H1 (cell line): ENCODE measurements around the gene GNS. TPM values are rescaled to one million over a fixed set of nuclear protein-coding genes. Genes with fewer than 3 reads are reported as not detected.

Experiments used
- CTCF ChIA-PET: fragments of 300-600 bp; sonication (Branson Sonifier 250); formaldehyde crosslinking; loops from one replicate; lab custom pipeline; 2021; ENCODE audit not compliant: partially characterized antibody; lab: Charles Lee
- POLR2A ChIA-PET: fragments of 300-600 bp; sonication (Branson Sonifier 250); formaldehyde crosslinking; loops from one replicate; lab custom pipeline; 2021; ENCODE audit warnings: inconsistent platforms; ENCODE audit not compliant: partially characterized antibody; lab: Charles Lee
- DNase-seq, 2 experiments: peaks; one replicate each; pipeline versions ENCODE4 v3.0.0 to v3.0.0-alpha.2; 2010 to 2022; ENCODE audit warnings: low spot score in 2 of 2, low read depth in 1 of 2, mixed read lengths in 1 of 2
- FAIRE-seq: peaks from 2 replicates; lab custom pipeline; 2011; peaks lifted over from hg19 to GRCh38; lab: Jason Lieb, UNC
- H2AFZ ChIP-seq: 2 replicates; pipeline ENCODE4 v1.8.1; 2012; ENCODE audit warnings: low read length, inconsistent platforms
- H2AK5ac ChIP-seq: 2 replicates; pipeline ENCODE4 v1.6.1; 2013; ENCODE audit warnings: low read depth, low read length
- H2BK120ac ChIP-seq: replicated peaks from 2 replicates; pipeline ENCODE3; 2013; ENCODE audit warnings: low read depth, low read length, inconsistent platforms
- H2BK12ac ChIP-seq: 2 replicates; pipeline ENCODE4 v1.6.1; 2013; ENCODE audit warnings: low read depth, low read length
- H2BK15ac ChIP-seq: 2 replicates; pipeline ENCODE4 v1.6.1; 2013; ENCODE audit warnings: low read length
- H2BK20ac ChIP-seq: 2 replicates; pipeline ENCODE4 v1.6.1; 2013; ENCODE audit warnings: low read length
- H2BK5ac ChIP-seq: 2 replicates; pipeline ENCODE4 v1.6.1; 2013; ENCODE audit warnings: low read depth, low read length
- H3K14ac ChIP-seq: 2 replicates; pipeline ENCODE4 v1.6.1; 2013; ENCODE audit warnings: inconsistent platforms; ENCODE audit not compliant: insufficient read length
- H3K18ac ChIP-seq: 2 replicates; pipeline ENCODE4 v1.6.1; 2013; ENCODE audit warnings: low read length; ENCODE audit errors: extremely low read depth
- H3K23ac ChIP-seq: 2 replicates; pipeline ENCODE4 v1.6.1; 2013; ENCODE audit warnings: inconsistent platforms; ENCODE audit not compliant: insufficient read length
- H3K23me2 ChIP-seq: 2 replicates; pipeline ENCODE4 v1.6.1; 2013; ENCODE audit warnings: low read depth, low read length
- H3K27ac ChIP-seq: 2 replicates; pipeline ENCODE4 v1.6.1; 2011; ENCODE audit warnings: low read depth, low read length, inconsistent platforms
- H3K27me3 ChIP-seq, 4 experiments: replicated peaks in 1 of 4; 1 replicate in 1 of 4; 2 replicates in 3 of 4; pipeline versions ENCODE4 v1.6.1 to v1.8.1; 2011 to 2013; ENCODE audit warnings: low read length in 3 of 4, mild to moderate bottlenecking in 3 of 4, inconsistent platforms in 2 of 4, mixed read lengths in 2 of 4, moderate library complexity in 1 of 4; ENCODE audit not compliant: control insufficient read depth in 3 of 4, insufficient read depth in 3 of 4; ENCODE audit errors: extremely low read depth in 1 of 4
- H3K36me3 ChIP-seq, 4 experiments: 2 replicates each; pipeline versions ENCODE4 v1.6.1 to v1.8.1; 2011 to 2013; ENCODE audit warnings: mild to moderate bottlenecking in 4 of 4, low read length in 3 of 4, moderate library complexity in 2 of 4, control low read depth in 1 of 4, inconsistent platforms in 1 of 4; ENCODE audit not compliant: insufficient read depth in 4 of 4, control insufficient read depth in 2 of 4
- H3K4ac ChIP-seq: replicated peaks from 2 replicates; pipeline ENCODE3; 2013; ENCODE audit warnings: low read length, low read depth, mixed read lengths, inconsistent platforms; ENCODE audit not compliant: insufficient read length
- H3K4me1 ChIP-seq, 4 experiments: replicated peaks in 1 of 4; 1 replicate in 1 of 4; 2 replicates in 3 of 4; pipeline versions ENCODE4 v1.6.1 to v1.8.1; 2011 to 2013; ENCODE audit warnings: low read length in 3 of 4, inconsistent platforms in 2 of 4, mixed read lengths in 1 of 4; ENCODE audit not compliant: insufficient read depth in 4 of 4, control insufficient read depth in 3 of 4
- H3K4me2 ChIP-seq, 2 experiments: 2 replicates each; pipeline versions ENCODE4 v1.6.1 to v1.8.1; 2011 to 2013; ENCODE audit warnings: low read depth in 2 of 2, low read length in 2 of 2, control low read depth in 1 of 2, inconsistent platforms in 1 of 2, mild to moderate bottlenecking in 1 of 2; ENCODE audit not compliant: insufficient read depth in 1 of 2
- H3K4me3 ChIP-seq, 4 experiments: fragments of 200-600, 300-600 bp in 1 of 4; sonication (generic), shearing (Covaris generic), sonication (Bioruptor Twin) in 1 of 4; 2 replicates each; pipeline versions ENCODE4 v1.5.1 to v1.8.1; 2011 to 2016; ENCODE audit warnings: low read length in 4 of 4, low read depth in 3 of 4, control low read depth in 2 of 4, inconsistent platforms in 2 of 4, mild to moderate bottlenecking in 2 of 4, mixed read lengths in 1 of 4, moderate library complexity in 1 of 4; ENCODE audit not compliant: insufficient read depth in 2 of 4; ENCODE audit errors: extremely low read depth in 1 of 4
- H3K56ac ChIP-seq: replicated peaks from 2 replicates; pipeline ENCODE3; 2013; ENCODE audit warnings: low read depth, mild to moderate bottlenecking, mixed read lengths, low read length, inconsistent platforms; ENCODE audit not compliant: insufficient read length
- H3K79me1 ChIP-seq: 2 replicates; pipeline ENCODE4 v1.6.1; 2013; ENCODE audit warnings: low read depth, low read length, control low read depth
- H3K79me2 ChIP-seq, 2 experiments: 2 replicates each; pipeline versions ENCODE4 v1.6.1 to v1.8.1; 2012 to 2013; ENCODE audit warnings: low read length in 2 of 2, mild to moderate bottlenecking in 2 of 2, inconsistent platforms in 1 of 2; ENCODE audit not compliant: insufficient read depth in 2 of 2, control insufficient read depth in 1 of 2
- H3K9ac ChIP-seq, 4 experiments: replicated peaks in 1 of 4; 1 replicate in 1 of 4; 2 replicates in 3 of 4; pipeline versions ENCODE4 v1.6.1 to v1.8.1; 2011 to 2013; ENCODE audit warnings: low read depth in 3 of 4, low read length in 3 of 4, control low read depth in 2 of 4, mild to moderate bottlenecking in 2 of 4, moderate library complexity in 2 of 4, inconsistent platforms in 1 of 4; ENCODE audit errors: extremely low read depth in 1 of 4
- H3K9me3 ChIP-seq, 2 experiments: 2 replicates each; pipeline versions ENCODE4 v1.6.1 to v1.8.1; 2012 to 2013; ENCODE audit warnings: mild to moderate bottlenecking in 2 of 2, moderate library complexity in 2 of 2, control low read depth in 1 of 2, inconsistent platforms in 1 of 2, low read depth in 1 of 2, low read length in 1 of 2, mixed read lengths in 1 of 2; ENCODE audit not compliant: insufficient read depth in 2 of 2
- H4K20me1 ChIP-seq, 2 experiments: replicated peaks in 1 of 2; 2 replicates each; pipeline versions ENCODE3 to v1.8.1; 2011 to 2013; ENCODE audit warnings: inconsistent platforms in 2 of 2, low read length in 2 of 2, mild to moderate bottlenecking in 1 of 2; ENCODE audit not compliant: insufficient read depth in 2 of 2, control insufficient read depth in 1 of 2
- H4K5ac ChIP-seq: 2 replicates; pipeline ENCODE4 v1.6.1; 2013; ENCODE audit warnings: low read length, low read depth, mixed read lengths, inconsistent platforms; ENCODE audit not compliant: insufficient read length
- H4K8ac ChIP-seq: 2 replicates; pipeline ENCODE4 v1.8.0; 2013; ENCODE audit warnings: mild to moderate bottlenecking, moderate library complexity, low read length, inconsistent platforms; ENCODE audit not compliant: insufficient read depth; ENCODE audit errors: extremely low read depth
- H4K91ac ChIP-seq: replicated peaks from 2 replicates; pipeline ENCODE3; 2013; ENCODE audit warnings: low read length, mixed read lengths, inconsistent platforms; ENCODE audit not compliant: insufficient read length
- CREB1 ChIP-seq: IDR thresholded peaks from 2 replicates; pipeline ENCODE4 v1.6.1; 2012; ENCODE audit warnings: inconsistent platforms
- EZH2 ChIP-seq: fragments of 200-600 bp; sonication (generic); IDR thresholded peaks from 2 replicates; pipeline ENCODE4 v1.7.1; 2012; ENCODE audit warnings: low read depth, mild to moderate bottlenecking, moderate library complexity, low read length, inconsistent platforms; ENCODE audit not compliant: severe bottlenecking
- FOSL1 ChIP-seq: IDR thresholded peaks from 2 replicates; pipeline ENCODE4 v1.6.1; 2011; ENCODE audit warnings: mild to moderate bottlenecking, low read depth, low read length, moderate library complexity; ENCODE audit not compliant: insufficient read depth
- GABPA ChIP-seq: IDR thresholded peaks from 2 replicates; pipeline ENCODE4 v1.6.1; 2011; ENCODE audit warnings: mild to moderate bottlenecking, low read length, moderate library complexity, borderline replicate concordance; ENCODE audit not compliant: insufficient read depth
- KDM5A ChIP-seq: fragments of 200-600 bp; IDR thresholded peaks from 2 replicates; pipeline ENCODE4 v1.7.1; 2012; ENCODE audit warnings: mild to moderate bottlenecking, low read length, inconsistent platforms, mixed read lengths
- NRF1 ChIP-seq: IDR thresholded peaks from 2 replicates; pipeline ENCODE4 v1.6.1; 2011; ENCODE audit warnings: mild to moderate bottlenecking, low read depth, low read length, improper control_type of control experiment
- POU5F1 ChIP-seq: IDR thresholded peaks from 2 replicates; pipeline ENCODE4 v1.6.1; 2011; ENCODE audit warnings: low read depth, mild to moderate bottlenecking, low read length, moderate library complexity
- SIN3A ChIP-seq, 2 experiments: IDR thresholded peaks in 1 of 2; conservative IDR thresholded peaks in 1 of 2; 2 replicates each; pipeline ENCODE4 v1.6.1; 2011 to 2012; ENCODE audit warnings: low read length in 2 of 2, improper control_type of control experiment in 1 of 2, low read depth in 1 of 2, mild to moderate bottlenecking in 1 of 2
- SIX5 ChIP-seq: IDR thresholded peaks from 2 replicates; pipeline ENCODE4 v1.6.1; 2011; ENCODE audit warnings: mild to moderate bottlenecking, low read depth, low read length
- SP1 ChIP-seq: IDR thresholded peaks from 2 replicates; pipeline ENCODE4 v1.6.1; 2011; ENCODE audit warnings: low read depth, low read length
- SP2 ChIP-seq: IDR thresholded peaks from 2 replicates; pipeline ENCODE4 v1.6.1; 2012; ENCODE audit warnings: mild to moderate bottlenecking, low read length, inconsistent platforms
- SRF ChIP-seq: IDR thresholded peaks from 2 replicates; pipeline ENCODE4 v1.6.1; 2011; ENCODE audit warnings: mild to moderate bottlenecking, low read depth, low read length, moderate library complexity
- TCF12 ChIP-seq: IDR thresholded peaks from 2 replicates; pipeline ENCODE4 v1.6.1; 2011; ENCODE audit warnings: low read depth, mild to moderate bottlenecking, low read length
- USF2 ChIP-seq: IDR thresholded peaks from 2 replicates; pipeline ENCODE4 v1.6.1; 2011; ENCODE audit warnings: low read length, improper control_type of control experiment
- WGBS, 2 experiments: shearing (Covaris generic) in 1 of 2; methylation state at CpG; one replicate each; pipeline versions ENCODE4 v1.1.6 to v1.1.7; 2013 to 2015; ENCODE audit warnings: low lambda C conversion rate in 2 of 2, mixed read lengths in 2 of 2, inconsistent platforms in 1 of 2, low coverage in 1 of 2, missing lambda C conversion rate in 1 of 2; ENCODE audit not compliant: insufficient replicate concordance in 2 of 2, insufficient coverage in 1 of 2, insufficient read length in 1 of 2; ENCODE audit errors: extremely low coverage in 1 of 2, missing lambda C conversion rate in 1 of 2; 5-methylcytosine and 5-hydroxymethylcytosine counted together
- polyA plus RNA-seq, 7 experiments: library from polyadenylated mRNA; depleted of rRNA in 3 of 7; stranded (reverse) in 5 of 7; unstranded in 2 of 7; fragments of >200 nt in 5 of 7; fragments of 200-250 nt in 2 of 7; gene quantifications; 1 replicate in 5 of 7; 2 replicates in 1 of 7; 4 replicates in 1 of 7; pipeline versions ENCODE4 v1.2.1 to v1.2.3, GENCODE V29; 2011 to 2013; ENCODE audit warnings: missing spikeins in 2 of 7, mixed read lengths in 2 of 7
- total RNA-seq: library from RNA; stranded (reverse); fragmentation: NEBNext Ultra II Directional; extraction: Animal tissue kit (Norgen Biotek cat#: 25700); gene quantifications from 2 replicates; pipeline ENCODE4 v1.2.1, GENCODE V29; 2021

GNS gene
- total and polyA plus RNA-seq, 2 of the 8 experiments (the other 6 are each of a cell fraction or from before 2014, with no cell fraction given) = 16.0 to 28.5 TPM

GRCh38 chr12:64720884-64721283 lies 38.3 kb downstream of the GNS start:
- Histone ChIP-seq H3K56ac (no peak overlapping the region), H3K79me2 (no peaks in the 10 kb centered on the region), H3K4me3 (no peak overlapping the region), H3K9me3 (no peaks in the 10 kb centered on the region), H2BK5ac (no peak overlapping the region), H4K5ac (no peak overlapping the region), H3K14ac (no peak overlapping the region), H4K20me1 (peaks cover 0 to 2% of the 10 kb centered on the region in 2 experiments), H3K36me3 (peaks cover 2 to 39% (median 17%) of the 10 kb centered on the region in 4 experiments; a peak in 7 of 8 replicates), H4K91ac (no peak overlapping the region), H3K4me1 (no peaks in the 10 kb centered on the region), H2AFZ (no peak overlapping the region), H3K27me3 (no peaks in the 10 kb centered on the region), H3K9ac (no peak overlapping the region), H2BK20ac (no peak overlapping the region), H3K23ac (no peak overlapping the region), H2BK12ac (no peak overlapping the region), H3K4ac (no peak overlapping the region), H2BK120ac (no peak overlapping the region), H3K4me2 (no peak overlapping the region), H2BK15ac (no peak overlapping the region)
- DNase-seq (no peak), FAIRE-seq (no peak)
- ChIA-PET CTCF (no interaction called here), POLR2A (interaction anchor here (1.2 kb wide), 1 partner anchor 69 kb away, joined by 5 read pairs; no protein-coding TSS in a partner anchor)
- TF ChIP-seq SP1 = no peak
- TF ChIP-seq NRF1 = no peak
- no peak for TF ChIP-seq EZH2
- no peak for TF ChIP-seq USF2
- no peak for TF ChIP-seq SP2
- no peak for TF ChIP-seq CREB1
- no peak for TF ChIP-seq SRF
- TF ChIP-seq GABPA = no peak
- no peak for TF ChIP-seq SIN3A (conservative IDR thresholded peaks at IDR 0.05 in 1 of 2, IDR thresholded peaks at IDR 0.05 in 1 of 2; ENCODE audit: low read depth in 1 of 2, low read length in 2 of 2)
- no peak for TF ChIP-seq TCF12
- TF ChIP-seq KDM5A = no peak
- TF ChIP-seq FOSL1 = no peak
- no peak for TF ChIP-seq SIX5
- no peak for TF ChIP-seq POU5F1
- TF ChIP-seq, all 59 proteins: peak for 0
- Histone ChIP-seq H4K8ac (no peak overlapping the region), H3K27ac (no peak overlapping the region), H3K23me2 (no peaks in the 10 kb centered on the region), H3K18ac (no peak overlapping the region), H3K79me1 (no peaks in the 10 kb centered on the region), H2AK5ac (no peak overlapping the region)
- WGBS, 2 experiments = 93% methylated on average over 1 of the region's 1 CpG; no CpG with 5 or more reads in 1 of the 2 experiments
